CD14-positive monocyte (primary cell): ENCODE results near the gene VWC2. TPM values are rescaled to one million over a fixed set of nuclear protein-coding genes. Genes with fewer than 3 reads are reported as not detected.

Experiments used
- DNase-seq, 3 donors: peaks; one replicate each; pipeline ENCODE4 v3.0.0-alpha.2; 2011 to 2022
- H2AFZ ChIP-seq: 2 replicates; pipeline ENCODE4 v1.6.0; 2012; ENCODE audit warnings: mild to moderate bottlenecking, low read depth, low read length, inconsistent platforms; ENCODE audit not compliant: insufficient read depth, poor library complexity, severe bottlenecking
- H3K27ac ChIP-seq, 2 donors: 1 replicate in 1 of 2; 2 replicates in 1 of 2; pipeline ENCODE4 v1.5.1; 2012 to 2013; ENCODE audit warnings: low read length in 2 of 2, control low read depth in 1 of 2, inconsistent platforms in 1 of 2, low read depth in 1 of 2, mild to moderate bottlenecking in 1 of 2
- H3K27me3 ChIP-seq, 2 donors: one replicate each; pipeline versions ENCODE4 v1.6.0 to v1.6.1; 2011 to 2013; ENCODE audit warnings: low read length in 2 of 2; ENCODE audit not compliant: control insufficient read depth in 2 of 2, insufficient read depth in 2 of 2
- H3K36me3 ChIP-seq, 2 donors: replicated peaks in 1 of 2; 1 replicate in 1 of 2; 2 replicates in 1 of 2; pipeline versions ENCODE4 v1.5.1 to v1.6.1; 2012 to 2013; ENCODE audit warnings: low read length in 2 of 2, control low read depth in 1 of 2, inconsistent platforms in 1 of 2, mild to moderate bottlenecking in 1 of 2; ENCODE audit not compliant: insufficient read depth in 2 of 2, control insufficient read depth in 1 of 2
- H3K4me1 ChIP-seq, 2 donors: 1 replicate in 1 of 2; 2 replicates in 1 of 2; pipeline versions ENCODE4 v1.5.1 to v1.6.1; 2012 to 2013; ENCODE audit warnings: low read length in 2 of 2, control low read depth in 1 of 2, inconsistent platforms in 1 of 2, mild to moderate bottlenecking in 1 of 2, moderate library complexity in 1 of 2; ENCODE audit not compliant: insufficient read depth in 2 of 2, control insufficient read depth in 1 of 2
- H3K4me2 ChIP-seq: replicated peaks from 2 replicates; pipeline ENCODE3; 2012; ENCODE audit warnings: low read length, moderate library complexity, mild to moderate bottlenecking; ENCODE audit not compliant: poor library complexity, severe bottlenecking; ENCODE audit errors: extremely low read depth
- H3K4me3 ChIP-seq, 3 experiments: fragments of 200-600 bp in 1 of 3; sonication (generic) in 1 of 3; replicated peaks in 1 of 3; 1 replicate in 2 of 3; 2 replicates in 1 of 3; pipeline ENCODE4 v1.5.1; 2011 to 2013; ENCODE audit warnings: low read length in 3 of 3, mild to moderate bottlenecking in 3 of 3, control low read depth in 2 of 3, low read depth in 2 of 3, inconsistent platforms in 1 of 3, moderate library complexity in 1 of 3
- H3K79me2 ChIP-seq: 2 replicates; pipeline ENCODE4 v1.6.0; 2012; ENCODE audit warnings: mild to moderate bottlenecking, control low read depth, inconsistent platforms, low read length, moderate library complexity; ENCODE audit not compliant: insufficient read depth
- H3K9ac ChIP-seq: 2 replicates; pipeline ENCODE4 v1.6.0; 2017; ENCODE audit warnings: low read length, mild to moderate bottlenecking; ENCODE audit not compliant: insufficient read depth, poor library complexity, severe bottlenecking
- H3K9me3 ChIP-seq, 2 donors: replicated peaks in 1 of 2; 1 replicate in 1 of 2; 2 replicates in 1 of 2; pipeline versions ENCODE4 v1.5.1 to v1.6.1; 2012 to 2013; ENCODE audit warnings: low read length in 2 of 2, control low read depth in 1 of 2; ENCODE audit not compliant: control insufficient read depth in 1 of 2, insufficient read depth in 1 of 2
- H4K20me1 ChIP-seq: 2 replicates; pipeline ENCODE4 v1.6.0; 2012; ENCODE audit warnings: mild to moderate bottlenecking, low read length, control low read depth, moderate library complexity; ENCODE audit not compliant: insufficient read depth
- H3K27ac Mint-ChIP-seq, 7 donors: one replicate each; pipeline ENCODE4 v1.8.0; 2020; ENCODE audit warnings: mild to moderate bottlenecking in 7 of 7, mixed read lengths in 7 of 7, moderate library complexity in 6 of 7, inconsistent platforms in 2 of 7
- H3K27me3 Mint-ChIP-seq, 3 donors: one replicate each; pipeline ENCODE4 v1.8.0; 2021 to 2022; ENCODE audit warnings: low read depth in 3 of 3, mild to moderate bottlenecking in 3 of 3, mixed read lengths in 3 of 3, moderate library complexity in 3 of 3, inconsistent platforms in 1 of 3
- H3K36me3 Mint-ChIP-seq, 2 donors: one replicate each; pipeline ENCODE4 v1.8.0; 2020; ENCODE audit warnings: mixed read lengths in 2 of 2, inconsistent platforms in 1 of 2, mild to moderate bottlenecking in 1 of 2
- H3K4me1 Mint-ChIP-seq: one replicate; pipeline ENCODE4 v1.8.0; 2020; ENCODE audit warnings: mild to moderate bottlenecking, mixed read lengths
- H3K4me3 Mint-ChIP-seq, 2 donors: one replicate each; pipeline ENCODE4 v1.8.0; 2020; ENCODE audit warnings: mild to moderate bottlenecking in 2 of 2, mixed read lengths in 2 of 2, moderate library complexity in 1 of 2
- H3K9me3 Mint-ChIP-seq, 7 donors: one replicate each; pipeline ENCODE4 v1.8.0; 2020 to 2022; ENCODE audit warnings: mixed read lengths in 7 of 7, mild to moderate bottlenecking in 6 of 7, moderate library complexity in 6 of 7, inconsistent platforms in 2 of 7
- CTCF ChIP-seq: fragments of 200-600 bp; IDR thresholded peaks from one replicate; pipeline ENCODE4 v1.8.0; 2022; ENCODE audit warnings: antibody characterized with exemption, mild to moderate bottlenecking
- WGBS: methylation state at CpG from one replicate; pipeline ENCODE4 v1.1.5; 2013; ENCODE audit warnings: missing lambda C conversion rate; ENCODE audit not compliant: insufficient coverage; 5-methylcytosine and 5-hydroxymethylcytosine counted together
- intact Hi-C, 2 donors: fragments of 100-400 bp; cut with micrococcal nuclease; formaldehyde crosslinking; loops; one replicate each; pipeline versions ENCODE4 v1.15.0 to v1.15.1; 2023
- polyA plus RNA-seq, 3 donors: library from polyadenylated mRNA; depleted of rRNA in 1 of 3; unstranded in 2 of 3; stranded (reverse) in 1 of 3; fragments of 300-500 nt in 2 of 3; fragments of >200 nt in 1 of 3; fragmentation: Illumina TruSeq in 2 of 3; gene quantifications; 1 replicate in 2 of 3; 2 replicates in 1 of 3; pipeline ENCODE4 v1.2.3, GENCODE V29; 2012 to 2021

VWC2 gene
- polyA plus RNA-seq, 3 donors, result not detected

GRCh38 chr7:49926720-49927119 lies 153.3 kb downstream of the VWC2 start:
- Mint-ChIP-seq H3K4me1 (no peaks in the 10 kb centered on the region), H3K9me3 (peaks cover 2 to 16% (median 6%) of the 10 kb centered on the region in 7 donors), H3K4me3 (no peak overlapping the region), H3K27me3 (peaks cover 0 to 3% (median 2%) of the 10 kb centered on the region in 3 donors), H3K36me3 (no peaks in the 10 kb centered on the region), H3K27ac (no peak overlapping the region)
- WGBS, result 81% methylated on average over 5 of the region's 6 CpGs
- intact Hi-C loops, result no loop called here
- no peak for TF ChIP-seq CTCF
- no peak overlapping the region for H3K27ac ChIP-seq
- H4K20me1 ChIP-seq, result no peaks in the 10 kb centered on the region
- no peak for DNase-seq
- H3K36me3 ChIP-seq, result no peaks in the 10 kb centered on the region
- no peak overlapping the region for H3K4me3 ChIP-seq
- H3K27me3 ChIP-seq, result no peaks in the 10 kb centered on the region
- H3K4me1 ChIP-seq, result no peaks in the 10 kb centered on the region
- no peak overlapping the region for H3K9ac ChIP-seq
- H2AFZ ChIP-seq, result no peak overlapping the region
- no peaks in the 10 kb centered on the region for H3K79me2 ChIP-seq
- H3K9me3 ChIP-seq, result peaks cover 3 to 4% of the 10 kb centered on the region in 2 donors
- no peak overlapping the region for H3K4me2 ChIP-seq

GRCh38 chr7:49927631-49928030 lies 154.2 kb downstream of the VWC2 start:
- H3K9me3 ChIP-seq, result peaks cover 6 to 10% of the 10 kb centered on the region in 2 donors
- H3K4me1 Mint-ChIP-seq, result no peaks in the 10 kb centered on the region
- H3K27me3 ChIP-seq, result no peaks in the 10 kb centered on the region
- H3K79me2 ChIP-seq, result no peaks in the 10 kb centered on the region
- intact Hi-C loops, result no loop called here
- no peak overlapping the region for H3K9ac ChIP-seq
- H3K4me3 ChIP-seq, result no peak overlapping the region
- WGBS, result 85% methylated on average over 5 of the region's 5 CpGs
- no peak overlapping the region for H3K27ac ChIP-seq
- no peak overlapping the region for H3K27ac Mint-ChIP-seq
- H3K9me3 Mint-ChIP-seq, result peaks cover 7 to 20% (median 8%) of the 10 kb centered on the region in 7 donors
- no peak overlapping the region for H3K4me2 ChIP-seq
- H3K4me1 ChIP-seq, result no peaks in the 10 kb centered on the region
- H4K20me1 ChIP-seq, result no peaks in the 10 kb centered on the region
- no peak for DNase-seq
- H3K27me3 Mint-ChIP-seq, result peaks cover 0 to 3% (median 2%) of the 10 kb centered on the region in 3 donors
- H3K4me3 Mint-ChIP-seq, result no peak overlapping the region
- no peak overlapping the region for H2AFZ ChIP-seq
- TF ChIP-seq CTCF, result no peak
- no peaks in the 10 kb centered on the region for H3K36me3 Mint-ChIP-seq
- no peaks in the 10 kb centered on the region for H3K36me3 ChIP-seq
